HG03575 (cell line): ENCODE data around the gene FAM222A.

Experiments
- ATAC-seq: cut with Tn5 transposase; IDR thresholded peaks from one replicate; pipeline ENCODE4 v1.9.1; 2021; ENCODE audit not compliant: unreplicated experiment, insufficient number of reproducible peaks, low FRiP score; ENCODE audit errors: extremely low read depth

FAM222A gene

GRCh38 chr12:109721276-109721675 is 7.7 kb downstream of the FAM222A start:
- no peak for ATAC-seq

- ATAC-seq: no peak
These were observed 8.5 kb downstream of the FAM222A start for GRCh38 chr12:109722022-109722720.

- ATAC-seq: no peak
These were observed 9.1 kb downstream of the FAM222A start for GRCh38 chr12:109722721-109723094.

- no peak for ATAC-seq
These were observed 9.8 kb downstream of the FAM222A start for GRCh38 chr12:109723311-109723881.

- no peak for ATAC-seq
These were observed 10.8 kb downstream of the FAM222A start for GRCh38 chr12:109724321-109724892.

GRCh38 chr12:109725321-109726105 is 11.9 kb downstream of the FAM222A start:
- ATAC-seq: no peak

- ATAC-seq: no peak
These were observed 12.5 kb downstream of the FAM222A start for GRCh38 chr12:109726106-109726497.

GRCh38 chr12:109726511-109727038 is 12.9 kb downstream of the FAM222A start:
- no peak for ATAC-seq

GRCh38 chr12:109727039-109727723 is 13.6 kb downstream of the FAM222A start:
- no peak for ATAC-seq

- no peak for ATAC-seq
These were observed 14.4 kb downstream of the FAM222A start for GRCh38 chr12:109727746-109728726.

- no peak for ATAC-seq
These were observed 15.3 kb downstream of the FAM222A start for GRCh38 chr12:109728921-109729320.

GRCh38 chr12:109729371-109729781 is 15.8 kb downstream of the FAM222A start:
- ATAC-seq: no peak

- no peak for ATAC-seq
These were observed 16.2 kb downstream of the FAM222A start for GRCh38 chr12:109729801-109730200.

- ATAC-seq: no peak
These were observed 16.9 kb downstream of the FAM222A start for GRCh38 chr12:109730306-109731145.

GRCh38 chr12:109731231-109731731 is 17.7 kb downstream of the FAM222A start:
- no peak for ATAC-seq

GRCh38 chr12:109731806-109732205 is 18.2 kb downstream of the FAM222A start:
- ATAC-seq: no peak
